ENCODE measurements around the gene MFNG.

The MFNG gene

DNA sequence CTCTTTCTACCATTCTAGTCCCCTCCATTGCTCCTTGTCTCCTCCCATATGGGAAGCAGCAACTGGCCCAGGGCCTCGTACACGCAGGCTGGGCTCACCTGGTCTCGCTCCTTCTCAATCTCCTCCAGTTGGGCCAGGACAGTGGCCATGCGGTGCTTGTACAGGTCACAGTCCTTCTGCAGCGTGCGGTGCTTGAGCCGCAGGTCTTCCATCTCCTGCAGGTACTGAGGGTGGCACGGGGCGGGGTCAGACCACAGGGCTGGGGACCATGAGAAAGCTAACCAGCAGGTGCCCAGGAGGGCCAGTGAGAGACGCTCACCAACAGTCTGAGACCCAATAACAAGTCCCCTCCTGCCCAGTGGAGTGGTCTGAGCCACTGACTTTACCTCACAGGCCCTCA, 21.5 kb upstream of the MFNG start:
- ChIA-PET CTCF (interaction anchor here (1.1 to 1.4 kb wide), 2 partner anchors 8 to 10 kb away, joined by 4 read pairs; no protein-coding TSS in a partner anchor), POLR2A (no interaction called here)
- TF ChIP-seq, protein P1, sequence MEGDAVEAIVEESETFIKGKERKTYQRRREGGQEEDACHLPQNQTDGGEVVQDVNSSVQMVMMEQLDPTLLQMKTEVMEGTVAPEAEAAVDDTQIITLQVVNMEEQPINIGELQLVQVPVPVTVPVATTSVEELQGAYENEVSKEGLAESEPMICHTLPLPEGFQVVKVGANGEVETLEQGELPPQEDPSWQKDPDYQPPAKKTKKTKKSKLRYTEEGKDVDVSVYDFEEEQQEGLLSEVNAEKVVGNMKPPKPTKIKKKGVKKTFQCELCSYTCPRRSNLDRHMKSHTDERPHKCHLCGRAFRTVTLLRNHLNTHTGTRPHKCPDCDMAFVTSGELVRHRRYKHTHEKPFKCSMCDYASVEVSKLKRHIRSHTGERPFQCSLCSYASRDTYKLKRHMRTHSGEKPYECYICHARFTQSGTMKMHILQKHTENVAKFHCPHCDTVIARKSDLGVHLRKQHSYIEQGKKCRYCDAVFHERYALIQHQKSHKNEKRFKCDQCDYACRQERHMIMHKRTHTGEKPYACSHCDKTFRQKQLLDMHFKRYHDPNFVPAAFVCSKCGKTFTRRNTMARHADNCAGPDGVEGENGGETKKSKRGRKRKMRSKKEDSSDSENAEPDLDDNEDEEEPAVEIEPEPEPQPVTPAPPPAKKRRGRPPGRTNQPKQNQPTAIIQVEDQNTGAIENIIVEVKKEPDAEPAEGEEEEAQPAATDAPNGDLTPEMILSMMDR (IDR thresholded peaks at IDR 0.05; ENCODE audit: insufficient read depth, low read length, missing control alignments) = no peak
- no peak for DNase-seq (ENCODE audit: low read depth, low spot score)
- H3K4me3 ChIP-seq (ENCODE audit: low read depth, low read length) = no peak overlapping the region

DNA sequence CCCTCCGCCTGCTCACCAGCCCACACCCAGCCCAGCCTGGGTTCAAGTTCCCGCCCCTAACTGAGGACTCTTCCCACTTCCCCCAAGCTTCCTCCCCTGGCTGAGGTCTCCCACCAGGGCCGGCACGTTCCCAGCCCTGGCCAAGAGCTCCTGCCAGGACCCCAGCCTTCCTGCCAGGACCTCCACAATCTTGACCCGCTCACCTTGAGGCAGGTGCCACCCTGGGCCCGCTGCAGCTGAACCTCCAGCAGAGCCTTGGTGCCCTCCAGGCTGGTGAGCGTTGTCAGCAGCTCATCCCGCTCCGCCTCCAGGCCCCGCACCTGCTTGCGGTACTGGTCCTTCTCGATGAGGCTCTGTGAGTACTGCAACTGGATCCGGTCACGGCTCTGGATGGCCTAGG, 19.8 kb upstream of the MFNG start:
- ChIA-PET POLR2A (no interaction called here), CTCF (interaction anchor here (0.7 to 1.8 kb wide), 5 partner anchors 8 to 188 kb away, joined by 3 to 4 read pairs (median 3); partner anchors contain the start of gene GGA1)
- TF ChIP-seq, protein P1 (IDR thresholded peaks at IDR 0.05; ENCODE audit: insufficient read depth, low read length, missing control alignments) = no peak
- no peak for DNase-seq (ENCODE audit: low read depth, low spot score)
- H3K4me3 ChIP-seq (ENCODE audit: low read depth, low read length) = no peak overlapping the region

DNA sequence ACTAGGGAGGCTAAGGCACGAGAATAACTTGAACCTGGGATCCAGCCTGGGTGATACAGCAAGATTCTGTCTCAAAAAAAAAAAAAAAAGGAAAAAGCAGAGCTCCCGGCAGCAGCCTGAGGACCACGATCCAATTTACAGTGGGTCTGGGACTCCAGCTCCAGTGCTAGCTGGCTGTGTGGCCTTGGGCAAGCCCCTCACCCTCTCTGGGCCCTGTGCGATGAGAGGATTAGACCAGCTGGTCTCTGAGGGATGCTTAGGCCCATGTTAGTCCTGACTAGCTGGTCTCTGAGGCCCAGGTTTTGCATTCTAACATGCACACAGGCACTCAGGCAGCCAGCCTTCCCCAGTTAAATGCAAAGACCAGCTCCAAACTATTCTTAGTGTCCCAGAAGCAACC, 19.4 kb upstream of the MFNG start:
- CTCF ChIA-PET = interaction anchor here (0.6 to 1.8 kb wide), 5 partner anchors 9 to 188 kb away, joined by 3 to 4 read pairs (median 3); partner anchors contain the start of gene GGA1
- no peak overlapping the region for H3K4me3 ChIP-seq (ENCODE audit: low read depth, low read length)
- TF ChIP-seq, protein P1 (IDR thresholded peaks at IDR 0.05; ENCODE audit: insufficient read depth, low read length, missing control alignments) = no peak
- no peak for DNase-seq (ENCODE audit: low read depth, low spot score)
- POLR2A ChIA-PET = no interaction called here

DNA sequence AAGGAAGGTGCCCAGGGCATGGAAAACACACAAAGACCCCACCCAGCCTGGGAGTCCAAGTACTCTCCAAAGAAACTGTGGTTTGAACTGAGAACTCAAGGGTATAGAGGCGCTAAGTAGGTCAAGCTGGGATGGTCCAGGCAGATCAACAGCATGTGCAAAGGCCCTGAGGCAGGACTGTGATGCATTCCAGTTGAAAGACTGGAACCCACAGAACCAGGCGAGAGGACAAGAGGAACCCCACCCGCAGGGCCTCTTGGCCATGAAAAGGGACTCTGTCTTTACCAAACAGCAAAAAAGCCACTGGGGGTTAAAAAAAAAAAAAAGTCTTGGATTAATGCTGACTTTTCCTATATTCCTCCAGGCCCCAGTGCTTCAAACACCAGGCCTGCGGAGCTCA, 18.8 kb upstream of the MFNG start:
- no peak for DNase-seq (ENCODE audit: low read depth, low spot score)
- no peak overlapping the region for H3K4me3 ChIP-seq (ENCODE audit: low read depth, low read length)
- ChIA-PET CTCF (interaction anchor here (0.6 to 1.6 kb wide), 2 partner anchors 103 to 131 kb away, joined by 3 read pairs; partner anchors contain the start of gene GGA1), POLR2A (no interaction called here)
- TF ChIP-seq, protein P1 (IDR thresholded peaks at IDR 0.05; ENCODE audit: insufficient read depth, low read length, missing control alignments) = no peak

DNA sequence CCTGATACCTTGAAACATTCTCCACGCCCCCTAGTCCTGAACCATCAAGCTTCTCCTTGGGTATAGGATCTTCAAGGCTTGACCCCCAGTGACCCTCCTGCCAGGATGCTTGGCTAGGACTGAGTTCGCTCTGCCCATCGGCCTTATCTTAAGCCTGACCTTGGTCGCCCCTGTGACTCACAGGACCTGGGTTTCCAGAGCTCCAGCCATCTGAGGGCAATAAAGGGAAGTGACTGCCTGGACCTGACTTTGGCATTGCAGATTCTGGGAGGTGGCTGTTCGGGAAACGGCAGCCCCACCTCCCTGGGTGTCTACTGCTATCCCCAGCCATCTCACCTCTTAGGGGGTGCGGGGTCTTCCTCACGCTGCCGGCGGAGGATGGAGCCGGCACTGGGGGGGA, 17.7 kb upstream of the MFNG start:
- ChIA-PET POLR2A (no interaction called here), CTCF (interaction anchor here (1.6 kb wide), 1 partner anchor 10 kb away, joined by 4 read pairs; no protein-coding TSS in a partner anchor)
- no peak for DNase-seq (ENCODE audit: low read depth, low spot score)
- TF ChIP-seq, protein P1 (IDR thresholded peaks at IDR 0.05; ENCODE audit: insufficient read depth, low read length, missing control alignments) = no peak
- H3K4me3 ChIP-seq (ENCODE audit: low read depth, low read length) = no peak overlapping the region

DNA sequence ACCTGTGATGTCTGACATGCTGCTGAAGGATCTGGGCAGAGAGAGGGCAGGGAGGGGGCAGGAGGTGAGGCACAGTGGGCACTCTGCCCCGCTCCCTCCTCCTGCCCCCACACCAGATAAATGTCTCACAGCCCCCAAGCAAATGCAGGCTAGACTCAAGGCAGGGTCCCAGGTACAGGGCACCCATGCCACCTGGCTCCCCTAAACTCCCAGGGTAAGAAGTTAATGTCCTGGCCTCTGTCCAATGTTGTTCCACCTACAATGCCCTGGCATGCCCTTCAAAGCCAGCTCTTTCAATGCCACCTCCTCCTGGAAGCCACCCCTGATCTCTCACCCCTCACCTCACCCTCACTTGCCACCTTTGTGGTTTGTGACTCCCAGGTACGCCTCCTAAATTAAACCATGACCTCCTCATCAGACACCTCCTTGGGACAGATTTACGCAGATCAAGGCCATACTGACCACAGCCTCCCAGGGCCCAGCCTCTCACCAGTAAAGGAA, 17.0 kb upstream of the MFNG start:
- DNase-seq (ENCODE audit: low read depth, low spot score) = no peak
- H3K4me3 ChIP-seq (ENCODE audit: low read depth, low read length) = no peak overlapping the region
- POLR2A ChIA-PET = no interaction called here
- TF ChIP-seq, protein P1 (IDR thresholded peaks at IDR 0.05; ENCODE audit: insufficient read depth, low read length, missing control alignments) = no peak
- CTCF ChIA-PET = interaction anchor here (1.6 kb wide), 1 partner anchor 9 kb away, joined by 4 read pairs; no protein-coding TSS in a partner anchor

All from AG04449 (cell line).